ENCODE measurements around the gene ACTRT2. TPM values are rescaled to one million over a fixed set of nuclear protein-coding genes. Genes with fewer than 3 reads are reported as not detected.

Gene ACTRT2
- total RNA-seq, 1 experiment from 2014 or later, result not detected

- no peak overlapping the region for H3T11ph ChIP-seq (ENCODE audit: low read length)
- H3K4me3 Mint-ChIP-seq, result peak overlapping the region in 1 of 2 experiments; percentile 73; a peak in 2 of 5 replicates
- H2AFZ ChIP-seq (ENCODE audit: low read length), result no peak overlapping the region
- no peak overlapping the region for H2BK5ac ChIP-seq (ENCODE audit: insufficient read length, low read length)
- H3K4ac ChIP-seq (ENCODE audit: low read depth, low read length), result no peak overlapping the region
- no peak overlapping the region for H2BK120ac ChIP-seq (ENCODE audit: low read depth, low read length, poor library complexity, severe bottlenecking)
- no peak overlapping the region for H4K8ac ChIP-seq (replicated peaks; ENCODE audit: insufficient read length, low read depth, low read length)
- no peak overlapping the region for H3K18ac ChIP-seq (ENCODE audit: insufficient read length, low read depth, low read length)
- H3K36me3 Mint-ChIP-seq (ENCODE audit: insufficient read depth in 1 of 3, low read depth in 3 of 3), result no peaks in the 10 kb centered on the region
- H3K23ac ChIP-seq (ENCODE audit: insufficient read length, low read depth, low read length), result no peak overlapping the region
- no peak for TF ChIP-seq CTCF (conservative IDR thresholded peaks at IDR 0.05)
- H3K4me1 Mint-ChIP-seq, result peaks cover 5 to 18% of the 10 kb centered on the region in 2 experiments
- H3K4me2 ChIP-seq (ENCODE audit: insufficient read depth, insufficient read length, low read length), result peak overlapping the region; percentile 46
- no peak overlapping the region for H2AK5ac ChIP-seq (ENCODE audit: insufficient read length, low read length)
- no peaks in the 10 kb centered on the region for H3K4me1 ChIP-seq (ENCODE audit: insufficient read depth, low read length)
- H3K23me2 ChIP-seq (ENCODE audit: insufficient read length, low read depth, low read length, poor library complexity, severe bottlenecking), result peaks cover 10% of the 10 kb centered on the region
- H3K9me3 ChIP-seq (ENCODE audit: control insufficient read depth, low read depth, low read length), result no peaks in the 10 kb centered on the region
- H3K14ac ChIP-seq (ENCODE audit: insufficient read depth, low read length), result no peak overlapping the region
- WGBS (ENCODE audit: extremely low coverage, insufficient read length, low lambda C conversion rate), result no CpG with 5 or more reads among the region's 17 CpGs
- no peak overlapping the region for H3K27ac ChIP-seq (ENCODE audit: insufficient read length, low read depth, low read length)
- no peak overlapping the region for H4K5ac ChIP-seq (ENCODE audit: insufficient read length, low read depth, low read length)
- no peak overlapping the region for H3K27ac Mint-ChIP-seq
- no peak overlapping the region for H3K9ac ChIP-seq (ENCODE audit: extremely low read depth, insufficient read length, low read length)
- DNase-seq, result no peak
- no peak overlapping the region for H2BK15ac ChIP-seq (ENCODE audit: low read depth, low read length)
- no peak overlapping the region for H2BK20ac ChIP-seq (ENCODE audit: low read depth, low read length, poor library complexity, severe bottlenecking)
- H3K79me2 ChIP-seq (ENCODE audit: insufficient read depth, low read length), result no peaks in the 10 kb centered on the region
- H3K27me3 ChIP-seq (ENCODE audit: insufficient read depth, low read length), result peaks cover 69% of the 10 kb centered on the region
- no peaks in the 10 kb centered on the region for H4K20me1 ChIP-seq (ENCODE audit: control insufficient read depth, insufficient read depth, insufficient read length)
- H3K9me3 Mint-ChIP-seq, result no peaks in the 10 kb centered on the region
- no peak overlapping the region for H4K91ac ChIP-seq (ENCODE audit: insufficient read length, low read depth, low read length)
- no peak overlapping the region for H3K56ac ChIP-seq (ENCODE audit: insufficient read length, low read depth, low read length)
- no peaks in the 10 kb centered on the region for H3K79me1 ChIP-seq (ENCODE audit: insufficient read depth, low read depth, low read length, poor library complexity, severe bottlenecking)
- no peak overlapping the region for H2BK12ac ChIP-seq (ENCODE audit: insufficient read length, low read depth, low read length)
- peaks cover 93% of the 10 kb centered on the region for H3K27me3 Mint-ChIP-seq (ENCODE audit: low read depth)
Observed at GRCh38 chr1:3064296-3064850, 43.1 kb downstream of the ACTRT2 start.
